Measurements from ENCODE around the gene SERPINI2.

Gene SERPINI2, protein sequence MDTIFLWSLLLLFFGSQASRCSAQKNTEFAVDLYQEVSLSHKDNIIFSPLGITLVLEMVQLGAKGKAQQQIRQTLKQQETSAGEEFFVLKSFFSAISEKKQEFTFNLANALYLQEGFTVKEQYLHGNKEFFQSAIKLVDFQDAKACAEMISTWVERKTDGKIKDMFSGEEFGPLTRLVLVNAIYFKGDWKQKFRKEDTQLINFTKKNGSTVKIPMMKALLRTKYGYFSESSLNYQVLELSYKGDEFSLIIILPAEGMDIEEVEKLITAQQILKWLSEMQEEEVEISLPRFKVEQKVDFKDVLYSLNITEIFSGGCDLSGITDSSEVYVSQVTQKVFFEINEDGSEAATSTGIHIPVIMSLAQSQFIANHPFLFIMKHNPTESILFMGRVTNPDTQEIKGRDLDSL

GRCh38 chr3:167473863-167474262, at the start of gene SERPINI2:
TSS of gene SERPINI2 (minus strand) at chr3:167474042. CDS start at chr3:167471834, 2,208 bp downstream.
- Histone ChIP-seq H3K36me3 (no peaks in the 10 kb centered on the region), H3K9me3 (replicated peaks in 1 of 11) (no peaks in the 10 kb centered on the region)

DNA sequence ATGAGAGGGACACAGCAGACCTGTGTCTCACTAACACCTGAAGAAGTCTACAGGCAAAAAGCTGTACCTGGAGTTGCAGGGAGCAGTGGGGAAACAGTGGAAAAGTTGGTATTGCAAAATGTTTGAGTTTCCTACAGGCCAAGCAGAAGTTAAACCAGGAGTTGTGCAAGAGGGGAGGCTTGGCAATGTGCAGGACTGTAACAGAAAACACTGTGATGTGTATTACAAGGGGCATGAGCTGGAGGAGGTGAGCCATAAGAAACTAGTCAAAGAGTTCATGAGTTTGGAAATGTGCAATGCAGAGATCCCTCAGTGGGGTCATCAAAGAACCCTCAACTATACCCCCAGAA, 47.1 kb upstream of the SERPINI2 start:
- Histone ChIP-seq H3K9ac (no peak overlapping the region), H3K4me1 (peaks cover 0 to 8% (median 0%) of the 10 kb centered on the region in 10 experiments; a peak in 1 of 20 replicates), H3K36me3 (no peaks in the 10 kb centered on the region), H3K4me2 (no peak overlapping the region), H3K27ac (no peak overlapping the region), H3K9me3 (replicated peaks in 1 of 11) (peaks cover 0 to 5% (median 0%) of the 10 kb centered on the region in 11 experiments; a peak in 4 of 22 replicates), H3K27me3 (no peaks in the 10 kb centered on the region), H3K4me3 (no peak overlapping the region), H4K20me1 (no peaks in the 10 kb centered on the region)
- TF ChIP-seq Cebpa-rat (IDR thresholded peaks at IDR 0.05): peak in 3 of 11 experiments; percentile 29 to 40 (median 29); a peak in 1 of 22 replicates

More at GRCh38 chr3:167473863-167474262, at the start of gene SERPINI2:
- Histone ChIP-seq H4K20me1 (no peaks in the 10 kb centered on the region), H3K4me2 (no peak within 1 kb of the TSS), H3K27ac (no peak within 1 kb of the TSS), H3K9ac (no peak within 1 kb of the TSS), H3K4me1 (no peaks in the 10 kb centered on the region), H3K4me3 (no peak within 1 kb of the TSS), H3K27me3 (no peaks in the 10 kb centered on the region)
- TF ChIP-seq Cebpa-rat (IDR thresholded peaks at IDR 0.05): no peak

DNA sequence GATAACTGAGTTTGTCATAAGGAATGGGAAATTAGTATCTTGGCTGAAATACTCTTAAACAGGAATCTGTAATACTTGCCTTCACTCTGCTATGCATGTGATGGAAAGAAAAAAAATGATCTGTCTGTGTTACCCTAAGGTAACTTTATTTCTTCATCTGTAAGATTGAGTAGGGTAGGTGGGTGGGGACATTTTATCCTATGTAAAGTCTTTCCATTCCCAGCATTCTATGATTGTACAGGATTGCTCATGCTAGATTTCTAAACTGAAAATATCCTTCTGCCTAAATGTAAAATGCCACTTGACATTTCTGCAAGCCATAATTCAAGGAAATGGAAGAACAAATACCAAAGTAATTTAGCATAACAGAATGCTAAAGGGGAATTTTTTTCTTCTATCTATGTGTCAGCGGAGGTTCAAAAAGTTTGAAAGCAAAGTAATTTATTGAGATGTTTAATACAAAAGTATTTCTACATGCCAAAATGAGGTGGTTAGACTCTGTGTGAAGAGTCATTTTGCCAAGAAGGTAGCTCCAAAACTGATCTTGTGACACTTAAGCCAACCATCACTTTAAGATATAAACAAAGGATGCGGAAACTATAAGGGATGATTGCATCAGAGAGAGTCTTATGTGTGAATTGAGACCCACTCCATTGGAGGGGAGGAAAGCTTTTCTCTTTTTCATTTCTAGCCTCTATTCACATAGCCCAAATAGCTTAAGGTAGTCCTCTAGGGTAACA, 46.6 kb upstream of the SERPINI2 start:
- Histone ChIP-seq H3K27me3 (no peaks in the 10 kb centered on the region), H3K9ac (no peak overlapping the region), H3K27ac (no peak overlapping the region), H3K9me3 (replicated peaks in 1 of 11) (peaks cover 0 to 5% (median 0%) of the 10 kb centered on the region in 11 experiments; a peak in 4 of 22 replicates), H3K4me2 (no peak overlapping the region), H4K20me1 (no peaks in the 10 kb centered on the region), H3K4me3 (no peak overlapping the region), H3K4me1 (peaks cover 0 to 8% (median 0%) of the 10 kb centered on the region in 10 experiments; a peak in 1 of 20 replicates), H3K36me3 (no peaks in the 10 kb centered on the region)
- no peak for TF ChIP-seq Cebpa-rat (IDR thresholded peaks at IDR 0.05)

DNA sequence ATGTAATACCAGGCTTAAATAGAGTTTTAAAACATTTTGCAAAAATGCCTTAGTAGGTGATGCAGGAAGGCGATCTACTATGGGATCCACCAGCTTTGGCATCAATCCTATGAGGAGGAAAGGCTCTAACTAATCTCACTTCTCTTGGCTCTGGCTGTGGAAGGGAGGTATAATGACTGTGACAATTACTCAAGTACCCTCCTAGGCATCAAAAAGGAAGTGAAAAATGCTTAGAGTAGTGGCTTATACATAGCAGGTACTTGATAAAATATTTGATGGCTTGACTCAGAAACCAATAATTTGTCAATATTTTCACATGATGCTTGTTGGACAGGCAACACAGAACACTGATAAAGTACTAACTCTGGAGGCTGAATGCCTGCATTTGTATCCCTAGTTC, 34.1 kb upstream of the SERPINI2 start:
- Histone ChIP-seq H3K27me3 (no peaks in the 10 kb centered on the region), H4K20me1 (no peaks in the 10 kb centered on the region), H3K36me3 (no peaks in the 10 kb centered on the region), H3K4me3 (no peak overlapping the region), H3K9ac (no peak overlapping the region), H3K4me2 (no peak overlapping the region), H3K27ac (no peak overlapping the region), H3K4me1 (no peaks in the 10 kb centered on the region), H3K9me3 (replicated peaks in 1 of 11) (no peaks in the 10 kb centered on the region)
- no peak for TF ChIP-seq Cebpa-rat (IDR thresholded peaks at IDR 0.05)

DNA sequence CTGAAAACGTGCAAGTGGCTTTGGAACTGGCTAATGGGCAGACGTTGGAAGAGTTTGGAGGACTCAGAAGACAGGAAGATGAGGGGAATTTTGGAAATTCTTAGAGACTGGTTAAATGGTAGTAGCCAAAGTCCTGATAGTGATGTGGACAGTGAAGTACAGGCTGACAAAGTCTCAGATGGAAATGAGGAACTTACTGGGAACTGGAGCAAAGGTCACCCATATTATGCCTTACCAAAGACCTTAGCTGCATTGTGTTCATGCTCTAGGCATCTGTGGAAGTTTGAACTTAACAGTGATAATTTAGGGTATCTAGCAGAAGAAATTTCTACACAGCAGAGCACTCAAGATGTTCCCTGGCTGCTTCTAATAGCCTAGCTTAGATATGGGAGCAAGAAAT, 28.6 kb upstream of the SERPINI2 start:
- H3K27me3 ChIP-seq: no peaks in the 10 kb centered on the region
- H3K4me2 ChIP-seq: no peak overlapping the region
- no peak overlapping the region for H3K27ac ChIP-seq
- no peak overlapping the region for H3K9ac ChIP-seq
- H4K20me1 ChIP-seq: no peaks in the 10 kb centered on the region
- H3K4me1 ChIP-seq: peaks cover 0 to 6% (median 0%) of the 10 kb centered on the region in 10 experiments; a peak in 1 of 20 replicates
- no peaks in the 10 kb centered on the region for H3K36me3 ChIP-seq
- no peaks in the 10 kb centered on the region for H3K9me3 ChIP-seq (replicated peaks in 1 of 11)
- no peak for TF ChIP-seq Cebpa-rat (IDR thresholded peaks at IDR 0.05)
- H3K4me3 ChIP-seq: no peak overlapping the region

DNA sequence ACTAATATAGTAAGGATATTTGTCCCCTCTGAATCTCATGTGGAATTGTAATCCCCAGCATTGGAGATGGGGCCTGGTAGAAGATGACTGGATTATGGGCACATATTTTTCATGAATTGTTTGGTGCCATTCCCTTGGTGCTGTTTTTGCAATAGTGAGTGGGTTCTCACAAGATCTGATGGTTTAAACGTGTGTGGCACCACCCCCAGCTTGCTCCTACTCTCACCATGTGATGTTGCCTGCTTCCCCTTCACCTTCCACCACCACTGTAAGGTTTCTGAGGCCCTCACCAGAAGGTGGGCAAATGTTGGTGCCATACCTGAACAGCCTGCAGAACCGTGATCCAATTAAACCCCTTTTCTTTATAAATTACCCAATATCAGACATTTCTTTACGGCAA, 28.1 kb upstream of the SERPINI2 start:
- Histone ChIP-seq H3K27me3 (no peaks in the 10 kb centered on the region), H4K20me1 (no peaks in the 10 kb centered on the region), H3K36me3 (no peaks in the 10 kb centered on the region), H3K9ac (no peak overlapping the region), H3K4me2 (no peak overlapping the region), H3K27ac (no peak overlapping the region), H3K9me3 (replicated peaks in 1 of 11) (no peaks in the 10 kb centered on the region), H3K4me3 (no peak overlapping the region), H3K4me1 (peaks cover 0 to 6% (median 0%) of the 10 kb centered on the region in 10 experiments; a peak in 1 of 20 replicates)
- TF ChIP-seq Cebpa-rat (IDR thresholded peaks at IDR 0.05): no peak

GRCh38 chr3:167497903-167498302, 24.1 kb upstream of the SERPINI2 start:
- Histone ChIP-seq H4K20me1 (no peaks in the 10 kb centered on the region), H3K4me1 (peaks cover 0 to 6% (median 0%) of the 10 kb centered on the region in 10 experiments; a peak in 1 of 20 replicates), H3K27ac (no peak overlapping the region), H3K4me2 (no peak overlapping the region), H3K9me3 (replicated peaks in 1 of 11) (no peaks in the 10 kb centered on the region), H3K4me3 (no peak overlapping the region), H3K27me3 (no peaks in the 10 kb centered on the region), H3K36me3 (no peaks in the 10 kb centered on the region), H3K9ac (no peak overlapping the region)
- TF ChIP-seq Cebpa-rat (IDR thresholded peaks at IDR 0.05): no peak

- no peak overlapping the region for H3K27ac ChIP-seq
- H3K36me3 ChIP-seq: no peaks in the 10 kb centered on the region
- H3K4me1 ChIP-seq: peaks cover 0 to 18% (median 0%) of the 10 kb centered on the region in 10 experiments; a peak in 5 of 20 replicates
- H3K9me3 ChIP-seq (replicated peaks in 1 of 11): no peaks in the 10 kb centered on the region
- H3K4me2 ChIP-seq: no peak overlapping the region
- no peak for TF ChIP-seq Cebpa-rat (IDR thresholded peaks at IDR 0.05)
- no peak overlapping the region for H3K4me3 ChIP-seq
- H4K20me1 ChIP-seq: no peaks in the 10 kb centered on the region
- H3K27me3 ChIP-seq: no peaks in the 10 kb centered on the region
- H3K9ac ChIP-seq: no peak overlapping the region
These were observed 19.4 kb upstream of the SERPINI2 start for GRCh38 chr3:167493244-167493643.

DNA sequence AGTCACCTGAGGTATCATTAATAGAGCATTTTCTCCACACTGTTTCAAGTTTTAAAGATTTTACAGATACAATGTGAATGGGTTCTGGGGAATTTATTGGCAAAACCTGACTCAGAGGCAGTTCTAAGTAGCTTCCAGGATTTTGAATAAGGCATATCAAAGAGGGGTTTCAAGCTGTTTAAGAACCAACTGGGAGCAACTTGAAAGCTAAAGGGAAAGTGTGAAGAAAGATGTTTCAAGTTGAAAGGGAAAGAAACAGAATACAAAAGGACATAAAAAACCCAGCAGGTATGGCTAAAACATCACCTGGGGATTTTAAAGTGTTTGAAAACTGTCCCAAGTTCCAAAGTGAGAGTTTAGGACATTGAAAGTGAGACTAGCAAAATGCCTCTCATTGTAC, 17.8 kb upstream of the SERPINI2 start:
- no peak for TF ChIP-seq Cebpa-rat (IDR thresholded peaks at IDR 0.05)
- peaks cover 0 to 12% (median 0%) of the 10 kb centered on the region in 10 experiments; a peak in 5 of 20 replicates for H3K4me1 ChIP-seq
- no peak overlapping the region for H3K9ac ChIP-seq
- no peak overlapping the region for H3K4me2 ChIP-seq
- H4K20me1 ChIP-seq: no peaks in the 10 kb centered on the region
- no peaks in the 10 kb centered on the region for H3K27me3 ChIP-seq
- no peak overlapping the region for H3K27ac ChIP-seq
- no peak overlapping the region for H3K4me3 ChIP-seq
- peaks cover 0 to 4% (median 0%) of the 10 kb centered on the region in 11 experiments; a peak in 3 of 22 replicates for H3K9me3 ChIP-seq (replicated peaks in 1 of 11)
- no peaks in the 10 kb centered on the region for H3K36me3 ChIP-seq
